Body of pancreas (tissue), 4 donors: ENCODE measurements around the gene TMBIM6. TPM values are rescaled to one million over a fixed set of nuclear protein-coding genes. Genes with fewer than 3 reads are reported as not detected.

Experiments
- ATAC-seq: fragments of 150-250 bp; one replicate; pipeline ENCODE4 v1.9.1; 2016
- DNase-seq, 4 donors: peaks; one replicate each; pipeline ENCODE4 v3.0.0-alpha.2; 2019
- H3K27ac ChIP-seq, 4 donors: fragments of 200-600 bp; sonication (generic); 1 replicate in 3 of 4; 2 replicates in 1 of 4; pipeline versions ENCODE4 v1.5.1 to v1.6.1; 2016 to 2019; ENCODE audit warnings: mild to moderate bottlenecking in 1 of 4, mixed read lengths in 1 of 4, moderate library complexity in 1 of 4
- H3K27me3 ChIP-seq, 2 donors: fragments of 200-600 bp; sonication (generic); one replicate each; pipeline ENCODE4 v1.6.0; 2016; ENCODE audit warnings: mild to moderate bottlenecking in 1 of 2
- H3K36me3 ChIP-seq, 2 donors: fragments of 200-600 bp; sonication (generic); replicated peaks in 1 of 2; 2 replicates each; pipeline ENCODE4 v1.5.1; 2016; ENCODE audit warnings: low read depth in 2 of 2; ENCODE audit not compliant: insufficient read depth in 1 of 2
- H3K4me1 ChIP-seq: fragments of 200-600 bp; sonication (generic); one replicate; pipeline ENCODE4 v1.6.0; 2016
- H3K4me3 ChIP-seq, 2 donors: fragments of 200-600 bp; sonication (generic); 1 replicate in 1 of 2; 2 replicates in 1 of 2; pipeline ENCODE4 v1.5.1; 2016 to 2019
- H3K9me3 ChIP-seq, 3 donors: fragments of 200-600 bp; sonication (generic); 1 replicate in 2 of 3; 2 replicates in 1 of 3; pipeline ENCODE4 v1.5.1; 2016
- CTCF ChIP-seq, 7 experiments: fragments of 450-650 bp in 4 of 7; fragments of 200-600 bp in 3 of 7; sonication (generic) in 3 of 7; IDR thresholded peaks; one replicate each; pipeline ENCODE4 v1.5.1; 2016 to 2019; ENCODE audit warnings: antibody characterized with exemption in 7 of 7
- POLR2A ChIP-seq, 3 donors: fragments of 450-650 bp; IDR thresholded peaks; one replicate each; pipeline ENCODE4 v1.6.1; 2016; ENCODE audit warnings: antibody characterized with exemption in 3 of 3, mild to moderate bottlenecking in 2 of 3
- WGBS, 2 donors: methylation state at CpG; one replicate each; pipeline ENCODE4 v1.1.5; 2017; 5-methylcytosine and 5-hydroxymethylcytosine counted together
- intact Hi-C: fragments of 100-400 bp; cut with DNase I; formaldehyde crosslinking; loops from one replicate; pipeline ENCODE4 v1.15.1; 2023
- total RNA-seq, 2 donors: library from RNA; depleted of rRNA; stranded (reverse); fragments of >200 nt; gene quantifications; one replicate each; pipeline ENCODE4 v1.1.0, GENCODE V29; 2016

TMBIM6 gene
- total RNA-seq, 2 donors from 2014 or later: 234 to 256 TPM

GRCh38 chr12:49697808-49698207, 43.5 kb upstream of the TMBIM6 start:
- WGBS, 2 donors: 50 to 61% methylated on average over 4 of the region's 4 CpGs
- intact Hi-C loops: no loop called here
- no peaks in the 10 kb centered on the region for H3K9me3 ChIP-seq
- peaks cover 10% of the 10 kb centered on the region for H3K4me1 ChIP-seq
- no peak for ATAC-seq
- H3K36me3 ChIP-seq: no peaks in the 10 kb centered on the region
- DNase-seq: no peak
- H3K27ac ChIP-seq: no peak overlapping the region
- no peak overlapping the region for H3K4me3 ChIP-seq
- H3K27me3 ChIP-seq: no peaks in the 10 kb centered on the region
- TF ChIP-seq CTCF (IDR thresholded peaks at IDR 0.05): no peak
- TF ChIP-seq POLR2A (IDR thresholded peaks at IDR 0.05): no peak

- Histone ChIP-seq H3K36me3 (no peaks in the 10 kb centered on the region), H3K4me1 (peaks cover 10% of the 10 kb centered on the region), H3K4me3 (no peak overlapping the region), H3K27ac (peak overlapping the region in 2 of 4 donors; percentile 41 to 50), H3K9me3 (no peaks in the 10 kb centered on the region), H3K27me3 (no peaks in the 10 kb centered on the region)
- intact Hi-C loops: no loop called here
- ATAC-seq (peak; percentile 53), DNase-seq (peak in 1 of 4 donors; percentile 40)
- no peak for TF ChIP-seq CTCF (IDR thresholded peaks at IDR 0.05)
- no peak for TF ChIP-seq POLR2A (IDR thresholded peaks at IDR 0.05)
- WGBS, 2 donors: 23% methylated on average over 8 of the region's 8 CpGs
Observed at GRCh38 chr12:49698619-49699545, 42.5 kb upstream of the TMBIM6 start.

GRCh38 chr12:49702009-49702408, 39.3 kb upstream of the TMBIM6 start:
- TF ChIP-seq POLR2A (IDR thresholded peaks at IDR 0.05) (no peak), CTCF (IDR thresholded peaks at IDR 0.05) (no peak)
- H3K4me1 ChIP-seq: peaks cover 12% of the 10 kb centered on the region

GRCh38 chr12:49702676-49703215, 38.6 kb upstream of the TMBIM6 start:
- intact Hi-C loops: no loop called here
- no peak for ATAC-seq
- no peaks in the 10 kb centered on the region for H3K27me3 ChIP-seq
- TF ChIP-seq CTCF (IDR thresholded peaks at IDR 0.05) (no peak), POLR2A (IDR thresholded peaks at IDR 0.05) (no peak)
- DNase-seq: no peak
- H3K4me1 ChIP-seq: peaks cover 14% of the 10 kb centered on the region
- H3K4me3 ChIP-seq: no peak overlapping the region
- no peaks in the 10 kb centered on the region for H3K36me3 ChIP-seq
- no peaks in the 10 kb centered on the region for H3K9me3 ChIP-seq
- H3K27ac ChIP-seq: no peak overlapping the region

More at GRCh38 chr12:49702009-49702408, 39.3 kb upstream of the TMBIM6 start:
- no peak for ATAC-seq
- H3K36me3 ChIP-seq: no peaks in the 10 kb centered on the region
- H3K27ac ChIP-seq: no peak overlapping the region
- 82 to 95% methylated on average over 3 of the region's 3 CpGs for WGBS, 2 donors
- no peaks in the 10 kb centered on the region for H3K27me3 ChIP-seq
- no peaks in the 10 kb centered on the region for H3K9me3 ChIP-seq
- no peak for DNase-seq
- intact Hi-C loops: no loop called here
- no peak overlapping the region for H3K4me3 ChIP-seq
